ENCODE data around the gene APMAP.

The APMAP gene

GRCh38 chr20:24955045-24955444 is 37.5 kb downstream of the APMAP start:
- TF ChIP-seq Cebpa-rat (IDR thresholded peaks at IDR 0.05) = no peak
- no peaks in the 10 kb centered on the region for H3K9me3 ChIP-seq
- peak overlapping the region; percentile 92 for H3K27ac ChIP-seq
- H3K4me2 ChIP-seq = peak overlapping the region; percentile 97
- peaks cover 41% of the 10 kb centered on the region for H3K36me3 ChIP-seq
- H3K9ac ChIP-seq = no peak overlapping the region
- H3K4me3 ChIP-seq = no peak overlapping the region
- no peaks in the 10 kb centered on the region for H3K27me3 ChIP-seq
- peaks cover 5% of the 10 kb centered on the region; the same call in 1 of the 2 replicates for H4K20me1 ChIP-seq
- H3K4me1 ChIP-seq = peaks cover 66% of the 10 kb centered on the region

DNA sequence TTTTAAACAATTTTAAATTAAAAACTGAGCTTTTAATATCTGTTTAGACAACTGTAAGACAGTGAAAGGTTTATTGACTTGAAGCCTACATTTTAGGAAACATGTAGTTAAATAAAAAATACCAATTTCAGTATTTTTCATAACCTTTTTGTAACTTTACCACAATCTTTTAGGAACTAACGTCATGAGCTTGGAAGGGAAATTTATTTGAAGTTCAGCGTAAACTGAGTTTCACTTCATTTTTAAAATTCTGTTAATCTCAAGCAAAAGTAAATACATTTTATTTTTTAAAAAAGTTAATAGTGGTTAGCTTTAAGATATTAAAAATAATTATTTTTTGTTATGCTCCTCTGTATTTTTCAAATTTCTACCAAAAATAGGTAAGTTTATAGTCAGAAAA is 38.0 kb downstream of the APMAP start:
- peaks cover 5% of the 10 kb centered on the region; the same call in 1 of the 2 replicates for H4K20me1 ChIP-seq
- peak overlapping the region; percentile 92 for H3K27ac ChIP-seq
- no peaks in the 10 kb centered on the region for H3K27me3 ChIP-seq
- H3K36me3 ChIP-seq = peaks cover 36% of the 10 kb centered on the region
- H3K4me3 ChIP-seq = no peak overlapping the region
- H3K4me1 ChIP-seq = peaks cover 71% of the 10 kb centered on the region
- peak overlapping the region; percentile 97 for H3K4me2 ChIP-seq
- H3K9ac ChIP-seq = no peak overlapping the region
- no peak for TF ChIP-seq Cebpa-rat (IDR thresholded peaks at IDR 0.05)
- H3K9me3 ChIP-seq = no peaks in the 10 kb centered on the region

DNA sequence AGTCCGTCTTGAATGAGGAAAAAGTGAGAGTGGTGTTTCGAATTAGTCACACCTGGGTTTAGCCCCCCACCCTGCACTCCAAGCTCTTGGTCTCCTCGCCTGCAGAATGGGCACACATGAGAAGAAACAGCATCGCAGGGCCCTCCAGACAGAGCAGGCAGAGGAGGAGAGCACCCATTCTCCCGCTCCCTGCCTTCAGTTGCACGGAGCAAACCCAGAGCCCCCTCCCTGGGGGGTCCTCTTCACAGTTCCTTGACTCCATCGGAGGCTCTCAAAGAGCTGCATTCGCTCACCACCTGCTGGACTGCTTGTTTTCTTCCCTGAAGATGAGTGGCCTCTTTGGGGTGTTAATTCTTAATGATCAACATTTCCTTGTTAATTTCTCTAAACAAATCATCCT is 38.4 kb downstream of the APMAP start:
- H3K27ac ChIP-seq = peak overlapping the region; percentile 92
- peak overlapping the region; percentile 17 for H3K9ac ChIP-seq
- H3K4me2 ChIP-seq = peak overlapping the region; percentile 97

DNA sequence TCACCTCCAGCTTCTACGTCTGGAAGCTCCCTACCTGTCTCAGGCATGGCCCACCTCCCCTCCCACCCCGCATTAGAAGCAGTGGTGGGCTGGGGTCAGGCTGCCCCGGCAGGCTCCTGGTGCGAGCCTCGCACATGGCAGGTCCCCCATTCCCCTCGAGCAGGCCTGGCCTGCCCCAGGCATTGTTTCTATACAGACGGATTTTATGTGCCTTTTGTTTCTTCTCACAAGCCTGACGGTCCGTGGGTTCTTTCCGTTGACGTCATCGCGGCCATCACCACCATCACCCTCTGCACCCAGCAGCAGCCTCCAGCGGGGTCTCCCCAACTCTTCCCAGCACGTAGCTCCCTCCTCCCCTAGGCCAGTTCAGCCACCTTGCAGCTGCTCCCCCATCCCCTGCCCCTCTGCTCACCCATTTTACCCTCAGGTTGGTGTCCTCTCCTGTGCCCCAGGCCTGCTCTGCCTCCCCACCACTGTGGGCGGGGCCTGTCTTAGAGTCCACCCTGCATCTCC is 38.9 kb downstream of the APMAP start:
- peak overlapping the region; percentile 92 for H3K27ac ChIP-seq
- H4K20me1 ChIP-seq = peaks cover 5% of the 10 kb centered on the region; the same call in 1 of the 2 replicates
- H3K4me1 ChIP-seq = peaks cover 78% of the 10 kb centered on the region
- H3K9ac ChIP-seq = peak overlapping the region; percentile 17
- H3K4me3 ChIP-seq = peak overlapping the region; percentile 34; the same call in 1 of the 2 replicates
- H3K27me3 ChIP-seq = no peaks in the 10 kb centered on the region
- H3K4me2 ChIP-seq = peak overlapping the region; percentile 97
- TF ChIP-seq Cebpa-rat (IDR thresholded peaks at IDR 0.05) = no peak
- H3K36me3 ChIP-seq = peaks cover 27% of the 10 kb centered on the region
- no peaks in the 10 kb centered on the region for H3K9me3 ChIP-seq

More for the DNA sequence above, 38.4 kb downstream of the APMAP start:
- peaks cover 32% of the 10 kb centered on the region for H3K36me3 ChIP-seq
- peaks cover 75% of the 10 kb centered on the region for H3K4me1 ChIP-seq
- H3K9me3 ChIP-seq = no peaks in the 10 kb centered on the region
- peaks cover 5% of the 10 kb centered on the region; the same call in 1 of the 2 replicates for H4K20me1 ChIP-seq
- TF ChIP-seq Cebpa-rat (IDR thresholded peaks at IDR 0.05) = no peak
- H3K27me3 ChIP-seq = no peaks in the 10 kb centered on the region
- H3K4me3 ChIP-seq = peak overlapping the region; percentile 34; the same call in 1 of the 2 replicates

- H3K36me3 ChIP-seq = peaks cover 22% of the 10 kb centered on the region
- H3K27me3 ChIP-seq = no peaks in the 10 kb centered on the region
- H3K4me2 ChIP-seq = peak overlapping the region; percentile 97
- H3K4me3 ChIP-seq = no peak overlapping the region; the same call in 1 of the 2 replicates
- H3K4me1 ChIP-seq = peaks cover 81% of the 10 kb centered on the region
- no peak for TF ChIP-seq Cebpa-rat (IDR thresholded peaks at IDR 0.05)
- H3K9ac ChIP-seq = peak overlapping the region; percentile 17
- peak overlapping the region; percentile 92 for H3K27ac ChIP-seq
- H3K9me3 ChIP-seq = no peaks in the 10 kb centered on the region
- H4K20me1 ChIP-seq = peaks cover 5% of the 10 kb centered on the region; the same call in 1 of the 2 replicates
Observed at GRCh38 chr20:24953209-24953575, 39.4 kb downstream of the APMAP start.

DNA sequence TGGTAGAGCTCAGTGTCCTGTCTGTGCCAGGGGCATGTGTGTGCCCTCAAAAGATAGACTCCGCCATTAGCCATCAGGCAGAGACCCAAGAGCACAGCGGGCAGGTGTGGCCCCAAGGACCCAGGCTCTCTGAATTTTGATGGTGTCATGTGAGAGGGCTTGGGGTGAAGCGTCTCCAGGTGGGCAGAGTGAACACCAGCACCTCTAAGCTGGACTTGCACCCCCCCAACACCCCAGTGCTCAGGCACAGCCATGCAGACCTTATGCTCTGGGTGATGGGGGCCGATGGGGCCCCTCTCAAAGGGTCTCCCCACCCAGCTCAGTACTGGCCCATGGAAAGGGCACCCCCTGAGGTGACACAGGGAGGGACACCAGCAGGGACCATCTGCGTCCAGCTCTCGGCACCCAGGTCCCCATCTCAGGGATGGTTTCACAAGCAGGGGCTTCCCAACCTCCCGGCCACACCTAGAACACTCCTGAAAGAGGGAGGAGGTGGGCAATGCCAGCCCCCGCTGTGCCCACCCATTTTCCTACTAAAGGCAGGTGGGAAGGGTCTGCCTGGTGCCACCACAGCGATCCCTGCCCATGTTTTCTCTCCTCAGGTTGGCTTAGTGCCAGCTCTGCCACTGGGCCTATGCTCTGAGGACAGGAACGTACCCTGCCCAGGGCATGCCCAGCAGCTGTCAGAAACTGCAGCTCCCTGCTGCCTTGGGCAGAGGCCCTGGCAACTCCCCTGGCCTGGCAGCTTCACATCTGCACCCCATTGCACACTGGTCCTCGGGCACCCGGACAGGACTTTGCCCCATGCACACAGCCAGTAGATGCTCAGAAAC is 40.0 kb downstream of the APMAP start:
- Histone ChIP-seq H3K4me1 (peaks cover 81% of the 10 kb centered on the region), H3K9ac (peak overlapping the region; percentile 80; the same call in 1 of the 2 replicates), H3K4me2 (peak overlapping the region; percentile 97), H3K4me3 (peak overlapping the region; percentile 72; the same call in 1 of the 2 replicates), H3K27ac (peak overlapping the region; percentile 92), H3K27me3 (no peaks in the 10 kb centered on the region), H3K9me3 (peaks cover 5% of the 10 kb centered on the region), H3K36me3 (peaks cover 16% of the 10 kb centered on the region), H4K20me1 (peaks cover 3% of the 10 kb centered on the region; the same call in 1 of the 2 replicates)
- TF ChIP-seq Cebpa-rat (IDR thresholded peaks at IDR 0.05) = no peak

GRCh38 chr20:24951536-24952083 is 40.9 kb downstream of the APMAP start:
- Histone ChIP-seq H3K4me2 (peak overlapping the region; percentile 97), H3K9ac (peak overlapping the region; percentile 80), H3K27me3 (no peaks in the 10 kb centered on the region), H3K4me1 (peaks cover 81% of the 10 kb centered on the region), H3K4me3 (peak overlapping the region; percentile 72), H3K27ac (peak overlapping the region; percentile 92), H3K36me3 (peaks cover 9% of the 10 kb centered on the region; the same call in 1 of the 2 replicates), H3K9me3 (peaks cover 15% of the 10 kb centered on the region), H4K20me1 (no peaks in the 10 kb centered on the region)
- peak; percentile 68 for TF ChIP-seq Cebpa-rat (IDR thresholded peaks at IDR 0.05)

DNA sequence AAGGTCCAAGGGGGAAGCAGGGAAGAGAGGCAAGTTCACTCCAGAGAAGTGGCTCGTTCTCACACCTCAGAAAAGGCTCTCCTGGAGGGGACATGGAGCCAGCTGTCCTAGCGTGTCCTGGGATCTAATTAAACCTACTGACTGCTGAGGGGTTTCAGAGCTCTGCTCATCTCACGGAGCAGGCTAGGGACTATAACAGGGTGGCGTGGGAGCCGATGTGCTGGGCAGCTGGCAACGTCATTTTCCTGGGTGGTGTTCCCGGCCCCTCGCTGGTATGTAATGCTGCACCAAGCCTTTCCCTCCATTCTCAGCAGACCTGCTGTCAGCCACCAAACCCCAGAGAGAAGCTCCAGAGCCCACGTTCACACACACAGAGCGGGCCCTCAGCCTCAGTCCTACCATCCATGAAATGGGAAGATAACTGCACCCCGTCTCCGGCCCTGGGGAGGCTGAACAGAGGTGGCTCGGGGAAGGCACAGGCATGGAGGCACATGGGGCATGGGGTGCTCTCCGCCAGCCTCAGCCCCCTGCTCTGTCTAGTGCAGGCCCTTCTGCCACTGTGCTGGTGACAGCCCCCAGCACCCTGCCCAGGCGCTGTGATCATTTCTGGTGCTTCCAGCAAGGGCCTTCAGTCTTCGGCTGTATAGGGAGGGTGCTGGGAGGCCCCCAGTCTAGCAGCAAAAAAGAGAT is 41.6 kb downstream of the APMAP start:
- no peak for TF ChIP-seq Cebpa-rat (IDR thresholded peaks at IDR 0.05)
- H3K4me2 ChIP-seq = peak overlapping the region; percentile 97
- H3K4me1 ChIP-seq = peaks cover 75% of the 10 kb centered on the region
- H3K9me3 ChIP-seq = peaks cover 21% of the 10 kb centered on the region
- H3K27me3 ChIP-seq = no peaks in the 10 kb centered on the region
- peaks cover 3% of the 10 kb centered on the region; the same call in 1 of the 2 replicates for H3K36me3 ChIP-seq
- H3K9ac ChIP-seq = peak overlapping the region; percentile 80
- no peaks in the 10 kb centered on the region for H4K20me1 ChIP-seq
- H3K27ac ChIP-seq = peak overlapping the region; percentile 92
- peak overlapping the region; percentile 72 for H3K4me3 ChIP-seq

- TF ChIP-seq Cebpa-rat (IDR thresholded peaks at IDR 0.05) = no peak
- Histone ChIP-seq H3K4me2 (peak overlapping the region; percentile 97), H3K36me3 (no peaks in the 10 kb centered on the region), H3K4me3 (peak overlapping the region; percentile 72), H3K27ac (peak overlapping the region; percentile 92), H3K4me1 (peaks cover 68% of the 10 kb centered on the region), H3K9ac (peak overlapping the region; percentile 80), H3K27me3 (no peaks in the 10 kb centered on the region), H3K9me3 (peaks cover 27% of the 10 kb centered on the region), H4K20me1 (no peaks in the 10 kb centered on the region)
Observed at GRCh38 chr20:24950128-24950835, 42.3 kb downstream of the APMAP start.

Measured in BLaER1 (cell line).